HCT116 (cell line): ENCODE measurements around the gene TNNT2. TPM values are rescaled to one million over a fixed set of nuclear protein-coding genes. Genes with fewer than 3 reads are reported as not detected.

ENCODE experiments used
- ATAC-seq: fragments of 200-7000 bp; cut with Tn5 transposase; 2 replicates; pipeline ENCODE4 v1.9.1; 2020; ENCODE audit warnings: mild to moderate bottlenecking, moderate library complexity
- BruUV-seq: library from RNA; stranded (reverse); fragments of 400-500 nt; replicated peaks from 2 replicates; lab custom pipeline; 2021; lab: Mats Ljungman, UMichigan
- CTCF ChIA-PET: fragments of 300-600 bp; sonication (Branson Sonifier 250); formaldehyde crosslinking; loops from one replicate; lab custom pipeline; 2021; ENCODE audit warnings: antibody characterized with exemption; lab: Charles Lee
- POLR2A ChIA-PET: fragments of 300-600, 350-600 bp; sonication (Branson Sonifier 250); formaldehyde crosslinking; loops from one replicate; lab custom pipeline; 2021; ENCODE audit warnings: antibody characterized with exemption; lab: Charles Lee
- RAD21 ChIA-PET, 2 experiments: fragments of 300-600 bp; sonication (Branson Sonifier 250); formaldehyde crosslinking; loops; one replicate each; lab custom pipeline; 2023; ENCODE audit warnings: low total read pairs in 2 of 2; ENCODE audit not compliant: uncharacterized antibody in 2 of 2, unreplicated experiment in 2 of 2, low non-redundant PET in 1 of 2; lab: Charles Lee
- DNase-seq: peaks from one replicate; pipeline ENCODE4 v3.0.0-alpha.2; 2010; ENCODE audit warnings: low read depth, low spot score
- H2AFZ ChIP-seq: fragments of 200-600 bp; shearing (Covaris generic), sonication (generic); 2 replicates; pipeline ENCODE4 v1.6.1; 2017; ENCODE audit warnings: low read depth, mixed run types, mixed read lengths, antibody characterized with exemption, low read length; ENCODE audit not compliant: poor library complexity, severe bottlenecking
- H3K27ac ChIP-seq: 2 replicates; pipeline ENCODE4 v1.5.1; 2012; ENCODE audit warnings: low read depth, low read length
- H3K27me3 ChIP-seq: fragments of 200-600 bp; sonication (generic); 2 replicates; pipeline ENCODE4 v1.6.1; 2016; ENCODE audit warnings: mixed run types, low read length, mixed read lengths; ENCODE audit not compliant: insufficient read depth
- H3K36me3 ChIP-seq, 2 experiments: fragments of 200-500 bp in 1 of 2; fragments of 200-600 bp in 1 of 2; sonication (Bioruptor generic) in 1 of 2; sonication (generic) in 1 of 2; 2 replicates each; pipeline versions ENCODE4 v1.5.1 to v1.6.1; 2014 to 2016; ENCODE audit warnings: low read length in 2 of 2, inconsistent platforms in 1 of 2, mixed read lengths in 1 of 2, mixed run types in 1 of 2; ENCODE audit not compliant: insufficient read depth in 2 of 2, control insufficient read depth in 1 of 2
- H3K4me1 ChIP-seq, 2 experiments: fragments of 200-600 bp in 1 of 2; sonication (generic) in 1 of 2; 2 replicates each; pipeline versions ENCODE4 v1.5.1 to v1.6.1; 2012 to 2017; ENCODE audit warnings: low read length in 2 of 2, inconsistent platforms in 1 of 2, mild to moderate bottlenecking in 1 of 2, mixed read lengths in 1 of 2, mixed run types in 1 of 2, moderate library complexity in 1 of 2; ENCODE audit not compliant: insufficient read depth in 2 of 2, control insufficient read depth in 1 of 2
- H3K4me2 ChIP-seq: fragments of 200-600 bp; sonication (generic); 2 replicates; pipeline ENCODE4 v1.6.1; 2017; ENCODE audit warnings: mixed run types, low read length, mixed read lengths
- H3K4me3 ChIP-seq, 2 experiments: fragments of 200-600 bp in 1 of 2; sonication (generic) in 1 of 2; replicated peaks in 1 of 2; 2 replicates each; pipeline ENCODE4 v1.5.1; 2011 to 2016; ENCODE audit warnings: low read length in 2 of 2, control low read depth in 1 of 2, low read depth in 1 of 2, mild to moderate bottlenecking in 1 of 2, mixed read lengths in 1 of 2, mixed run types in 1 of 2
- H3K79me2 ChIP-seq: fragments of 200-600 bp; sonication (generic); 2 replicates; pipeline ENCODE4 v1.6.1; 2017; ENCODE audit warnings: mild to moderate bottlenecking, mixed run types, low read length, moderate library complexity, mixed read lengths; ENCODE audit not compliant: insufficient read depth
- H3K9ac ChIP-seq: fragments of 200-600 bp; sonication (generic); 2 replicates; pipeline ENCODE4 v1.6.1; 2016; ENCODE audit warnings: low read length, mixed read lengths
- H3K9me2 ChIP-seq: fragments of 200-600 bp; sonication (generic), shearing (Covaris generic); 2 replicates; pipeline ENCODE4 v1.6.1; 2017; ENCODE audit warnings: mixed run types, mild to moderate bottlenecking, moderate library complexity; ENCODE audit not compliant: insufficient read depth
- H3K9me3 ChIP-seq, 2 experiments: fragments of 200-500 bp in 1 of 2; fragments of 200-600 bp in 1 of 2; sonication (Bioruptor generic) in 1 of 2; sonication (generic) in 1 of 2; 2 replicates each; pipeline ENCODE4 v1.6.1; 2014 to 2017; ENCODE audit warnings: low read length in 2 of 2, mixed read lengths in 2 of 2, inconsistent platforms in 1 of 2, low read depth in 1 of 2, mild to moderate bottlenecking in 1 of 2, mixed run types in 1 of 2, moderate library complexity in 1 of 2; ENCODE audit not compliant: control insufficient read depth in 1 of 2, insufficient read depth in 1 of 2
- H4K20me1 ChIP-seq: fragments of 200-600 bp; sonication (generic), shearing (Covaris generic); 2 replicates; pipeline ENCODE4 v1.6.1; 2017; ENCODE audit warnings: mixed run types, mild to moderate bottlenecking, moderate library complexity; ENCODE audit not compliant: insufficient read depth
- ATF3 ChIP-seq: IDR thresholded peaks from 2 replicates; pipeline ENCODE4 v1.6.1; 2012
- CEBPB ChIP-seq: IDR thresholded peaks from 2 replicates; pipeline ENCODE4 v1.6.1; 2012; ENCODE audit warnings: low read depth
- CTCF ChIP-seq, 3 experiments: fragments of 200-600 bp in 1 of 3; sonication (generic) in 1 of 3; IDR thresholded peaks in 2 of 3; conservative IDR thresholded peaks in 1 of 3; 2 replicates each; pipeline ENCODE4 v1.5.1; 2012 to 2017; ENCODE audit warnings: low read depth in 2 of 3, low read length in 2 of 3, antibody characterized with exemption in 1 of 3, borderline replicate concordance in 1 of 3, control low read depth in 1 of 3, mild to moderate bottlenecking in 1 of 3, mixed read lengths in 1 of 3, mixed run types in 1 of 3, moderate library complexity in 1 of 3; ENCODE audit not compliant: insufficient read depth in 1 of 3
- EGR1 ChIP-seq: IDR thresholded peaks from 2 replicates; pipeline ENCODE4 v1.6.1; 2012; ENCODE audit warnings: low read depth
- ELF1 ChIP-seq: IDR thresholded peaks from 2 replicates; pipeline ENCODE4 v1.6.1; 2012; ENCODE audit warnings: low read depth, borderline replicate concordance
- EZH2 ChIP-seq: fragments of 200-600 bp; sonication (generic); IDR thresholded peaks from 2 replicates; pipeline ENCODE4 v1.6.1; 2017; ENCODE audit warnings: antibody characterized with exemption, mixed run types
- EZH2phosphoT487 ChIP-seq: fragments of 200-600 bp; IDR thresholded peaks from 2 replicates; pipeline ENCODE4 v1.6.1; 2018; ENCODE audit warnings: antibody characterized with exemption, borderline replicate concordance
- FOSL1 ChIP-seq: IDR thresholded peaks from 2 replicates; pipeline ENCODE4 v1.6.1; 2012; ENCODE audit warnings: low read depth
- JUND ChIP-seq: IDR thresholded peaks from 2 replicates; pipeline ENCODE4 v1.6.1; 2012
- MAX ChIP-seq: IDR thresholded peaks from 2 replicates; pipeline ENCODE4 v1.6.1; 2012
- POLR2A ChIP-seq: IDR thresholded peaks from 2 replicates; pipeline ENCODE4 v1.7.0; 2011; ENCODE audit warnings: borderline replicate concordance; ENCODE audit not compliant: insufficient read depth, insufficient read length; ENCODE audit errors: extremely low read depth
- REST ChIP-seq: IDR thresholded peaks from 2 replicates; pipeline ENCODE4 v1.6.1; 2012; ENCODE audit warnings: low read depth
- SIN3A ChIP-seq: IDR thresholded peaks from 2 replicates; pipeline ENCODE4 v1.6.1; 2012; ENCODE audit warnings: low read depth
- SP1 ChIP-seq: IDR thresholded peaks from 2 replicates; pipeline ENCODE4 v1.6.1; 2012; ENCODE audit warnings: low read depth
- SRF ChIP-seq: IDR thresholded peaks from 2 replicates; pipeline ENCODE4 v1.6.1; 2012; ENCODE audit warnings: low read depth
- TCF7L2 ChIP-seq: IDR thresholded peaks from 2 replicates; pipeline ENCODE4 v1.7.0; 2011; ENCODE audit warnings: borderline replicate concordance, inconsistent platforms; ENCODE audit not compliant: insufficient read depth, insufficient read length; ENCODE audit errors: extremely low read depth
- YY1 ChIP-seq: IDR thresholded peaks from 2 replicates; pipeline ENCODE4 v1.6.1; 2011; ENCODE audit warnings: low read length, low read depth, moderate library complexity, mild to moderate bottlenecking; ENCODE audit not compliant: insufficient replicate concordance; ENCODE audit errors: extremely low read depth
- ZBTB33 ChIP-seq: IDR thresholded peaks from 2 replicates; pipeline ENCODE4 v1.6.1; 2011; ENCODE audit warnings: mild to moderate bottlenecking, low read length, moderate library complexity; ENCODE audit not compliant: insufficient replicate concordance; ENCODE audit errors: extremely low read depth
- ZFX ChIP-seq: fragments of 450-650 bp; IDR thresholded peaks from 2 replicates; pipeline ENCODE4 v1.6.1; 2017
- ZNF274 ChIP-seq: fragments of 200-500 bp; sonication (Bioruptor generic); IDR thresholded peaks from 2 replicates; pipeline ENCODE4 v1.6.1; 2014; ENCODE audit warnings: mild to moderate bottlenecking, low read depth, low read length, inconsistent platforms
- intact Hi-C: fragments of 100-400 bp; cut with micrococcal nuclease; formaldehyde crosslinking; loops from 2 replicates; pipeline ENCODE4 v1.10.0; 2022
- total RNA-seq: library from RNA; stranded (reverse); gene quantifications from one replicate; pipeline ENCODE4 v1.2.1, GENCODE V29; 2021; ENCODE audit not compliant: unreplicated experiment

The TNNT2 gene
- total RNA-seq, 1 experiment from 2014 or later, result 2.0 TPM

- RAD21 ChIA-PET, result no interaction called here
- Histone ChIP-seq H3K27ac (no peak overlapping the region), H3K9me3 (no peaks in the 10 kb centered on the region), H3K27me3 (no peaks in the 10 kb centered on the region)
- intact Hi-C loops, result no loop called here
- CTCF ChIA-PET, result no interaction called here
- no peak for DNase-seq
- no peak for TF ChIP-seq EGR1
- no peak for TF ChIP-seq ATF3
- TF ChIP-seq JUND, result no peak
- no peak for TF ChIP-seq CTCF (IDR thresholded peaks at IDR 0.05 in 2 of 3, conservative IDR thresholded peaks at IDR 0.05 in 1 of 3; ENCODE audit: borderline replicate concordance in 1 of 3, insufficient read depth in 1 of 3, low read depth in 2 of 3, low read length in 2 of 3)
- TF ChIP-seq TCF7L2, result no peak
- no peak for TF ChIP-seq ELF1
- TF ChIP-seq CEBPB, result no peak
- TF ChIP-seq SP1, result no peak
- no peak for TF ChIP-seq SRF
- no peak for TF ChIP-seq YY1
- no peak for TF ChIP-seq SIN3A
- TF ChIP-seq ZNF274, result no peak
- no peak for TF ChIP-seq REST
- TF ChIP-seq EZH2phosphoT487, result no peak
- TF ChIP-seq MAX, result no peak
- TF ChIP-seq FOSL1, result no peak
- TF ChIP-seq ZBTB33, result no peak
- no peak for TF ChIP-seq EZH2
- no peak for TF ChIP-seq POLR2A
- no peak for TF ChIP-seq ZFX
- TF ChIP-seq, all 23 proteins: peak for 0
- no peak overlapping the region for H3K9ac ChIP-seq
- POLR2A ChIA-PET, result no interaction called here
- no peaks in the 10 kb centered on the region for H3K36me3 ChIP-seq
- no peaks in the 10 kb centered on the region for H3K79me2 ChIP-seq
- H2AFZ ChIP-seq, result no peak overlapping the region
- no peak for ATAC-seq
- no peaks in the 10 kb centered on the region for H3K9me2 ChIP-seq
- no peak overlapping the region for H3K4me3 ChIP-seq
- no peaks in the 10 kb centered on the region for H4K20me1 ChIP-seq
- H3K4me1 ChIP-seq, result peaks cover 2 to 5% of the 10 kb centered on the region in 2 experiments; a peak in 3 of 4 replicates
- no TSS peak for BruUV-seq
- H3K4me2 ChIP-seq, result peak overlapping the region; percentile 13; the same call in 1 of the 2 replicates
These were observed 36.7 kb upstream of the TNNT2 start for GRCh38 chr1:201414051-201414738.
